Activated naive CD4-positive, alpha-beta T cell treated with anti-CD3 and anti-CD28 coated beads, Interleukin-2, amount 50 U/mL, for 16 hours (primary cell): ENCODE results near the gene FHOD1.

Experiments
- DNase-seq: peaks from one replicate; pipeline ENCODE4 v3.0.0-alpha.2; 2020

Gene FHOD1

GRCh38 chr16:67277294-67277998 lies 30.2 kb upstream of the FHOD1 start:
- DNase-seq: no peak

- DNase-seq: no peak
Observed at GRCh38 chr16:67275321-67275720, 28.0 kb upstream of the FHOD1 start.

DNA sequence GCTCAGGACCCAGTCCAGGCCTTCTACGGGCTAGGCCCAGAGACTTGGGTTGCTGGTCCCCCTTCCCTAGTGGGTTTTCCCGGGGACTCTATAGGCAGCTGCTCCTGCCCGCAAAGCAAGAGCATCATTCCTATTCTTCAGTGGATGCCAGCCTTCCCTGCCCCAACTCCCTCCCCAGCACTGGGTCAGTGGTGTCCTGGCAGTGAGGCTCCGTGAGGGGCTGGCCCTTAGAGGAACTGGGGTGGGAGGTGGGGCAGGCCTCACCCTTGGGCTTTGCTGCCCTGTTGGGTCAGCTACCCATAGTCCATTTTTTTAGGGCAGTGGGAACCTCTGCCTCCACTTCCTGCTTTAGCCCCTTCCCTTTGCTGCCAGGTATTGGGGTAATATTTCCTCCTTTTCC lies 24.2 kb upstream of the FHOD1 start:
- no peak for DNase-seq

DNA sequence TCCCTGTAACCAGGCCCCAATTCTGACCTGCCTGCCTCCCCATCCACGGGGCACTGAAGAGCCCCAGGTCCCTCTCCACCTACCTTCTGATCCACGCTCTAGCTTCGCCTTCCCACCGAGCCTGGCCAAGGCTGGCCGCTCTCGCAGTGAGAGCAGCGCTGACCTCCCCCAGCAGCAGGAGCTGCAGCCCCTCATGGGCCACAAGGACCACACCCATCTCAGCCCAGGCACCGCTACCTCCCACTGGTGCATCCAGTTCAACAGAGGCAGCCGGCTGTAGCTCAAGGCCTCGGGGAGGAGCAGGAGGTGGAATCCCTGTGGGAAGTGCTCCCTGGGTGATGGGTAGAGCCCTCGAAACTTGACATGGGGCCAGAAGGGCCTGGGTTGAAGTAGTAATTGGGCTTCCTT lies 23.7 kb upstream of the FHOD1 start:
- no peak for DNase-seq

GRCh38 chr16:67269766-67270165 lies 22.5 kb upstream of the FHOD1 start:
- DNase-seq: no peak

- no peak for DNase-seq
Observed at GRCh38 chr16:67268136-67268579, 20.9 kb upstream of the FHOD1 start.

DNA sequence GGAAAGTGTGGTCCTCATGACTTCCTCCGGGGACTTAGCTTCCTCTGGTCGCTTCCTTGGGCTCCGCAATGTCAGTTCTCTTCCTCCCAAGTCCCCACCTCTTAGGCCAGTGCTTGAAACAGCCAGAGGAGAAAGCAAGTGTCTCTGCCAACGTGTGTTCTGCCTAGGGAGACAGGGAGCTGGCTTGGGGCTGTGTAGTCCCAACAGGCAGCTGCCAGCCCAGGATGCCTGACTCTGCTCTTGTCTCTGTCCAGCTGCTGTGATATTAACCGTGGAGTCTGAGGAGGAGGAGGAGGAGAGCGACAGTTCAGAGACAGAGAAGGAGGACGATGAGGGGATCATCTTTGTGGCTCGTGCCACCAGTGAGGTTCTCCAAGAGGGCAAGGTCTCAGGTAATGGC lies 18.6 kb upstream of the FHOD1 start:
- peak; percentile 7 for DNase-seq

DNA sequence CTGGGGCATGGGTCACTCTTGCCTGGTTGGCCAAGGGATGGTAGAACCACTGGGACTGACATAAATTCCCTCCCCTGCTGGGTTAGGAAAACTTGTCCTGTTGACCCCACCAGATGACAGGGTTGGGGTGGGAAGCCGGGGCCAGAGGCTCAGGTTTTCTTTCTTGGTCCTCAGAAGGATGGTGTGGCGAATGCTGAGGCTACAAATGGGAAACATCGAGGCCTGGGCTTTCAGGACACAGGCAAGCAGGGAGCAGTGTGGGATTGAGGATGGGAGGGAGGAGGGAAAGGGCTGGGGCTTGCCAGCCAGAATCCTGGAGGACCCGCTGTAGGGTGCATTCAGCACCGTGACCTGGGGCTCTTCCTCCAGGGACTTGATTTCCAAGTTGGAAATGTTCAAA lies 17.6 kb upstream of the FHOD1 start:
- no peak for DNase-seq

DNA sequence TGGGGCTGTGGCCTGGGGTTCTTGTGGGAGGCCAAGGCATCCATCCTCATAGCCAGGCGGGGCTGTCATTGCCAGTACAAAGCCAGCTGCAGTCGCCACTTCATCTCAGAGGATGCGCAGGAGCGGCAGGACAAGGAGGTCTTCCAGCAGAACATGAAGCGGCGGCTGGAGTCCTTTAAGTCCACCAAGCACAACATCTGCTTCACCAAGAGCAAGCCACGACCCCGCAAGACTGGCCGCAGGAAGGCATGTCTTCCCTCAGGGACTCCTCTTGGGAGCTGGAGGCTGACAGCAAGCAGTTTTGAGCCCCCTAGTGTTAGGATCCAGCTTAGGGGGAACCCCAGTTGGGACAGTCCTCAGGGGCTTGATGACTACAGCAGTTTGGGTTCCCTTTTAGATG lies 17.0 kb upstream of the FHOD1 start:
- DNase-seq: no peak

DNA sequence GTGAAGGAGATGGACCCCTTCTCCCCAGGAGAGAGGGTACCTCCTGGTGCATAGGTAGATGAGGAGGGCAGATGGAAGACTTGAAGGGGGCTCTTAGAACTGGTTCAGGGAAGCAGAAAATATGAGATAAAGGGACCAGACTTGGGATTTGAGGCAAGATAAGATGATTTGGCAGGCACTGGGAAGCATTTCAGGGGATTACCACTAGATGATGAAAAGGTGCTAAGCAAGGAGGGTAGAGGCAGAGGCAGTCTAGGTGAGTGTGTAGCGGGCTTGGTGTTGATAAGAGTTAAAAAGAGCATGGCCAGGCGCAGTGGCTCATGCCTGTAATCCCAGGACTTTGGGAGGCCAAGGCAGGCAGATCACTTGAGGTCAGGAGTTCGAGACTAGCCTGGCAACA lies 15.9 kb upstream of the FHOD1 start:
- DNase-seq: no peak

GRCh38 chr16:67260426-67261063 lies 13.3 kb upstream of the FHOD1 start:
- no peak for DNase-seq

GRCh38 chr16:67259705-67260104 lies 12.4 kb upstream of the FHOD1 start:
- DNase-seq: no peak

DNA sequence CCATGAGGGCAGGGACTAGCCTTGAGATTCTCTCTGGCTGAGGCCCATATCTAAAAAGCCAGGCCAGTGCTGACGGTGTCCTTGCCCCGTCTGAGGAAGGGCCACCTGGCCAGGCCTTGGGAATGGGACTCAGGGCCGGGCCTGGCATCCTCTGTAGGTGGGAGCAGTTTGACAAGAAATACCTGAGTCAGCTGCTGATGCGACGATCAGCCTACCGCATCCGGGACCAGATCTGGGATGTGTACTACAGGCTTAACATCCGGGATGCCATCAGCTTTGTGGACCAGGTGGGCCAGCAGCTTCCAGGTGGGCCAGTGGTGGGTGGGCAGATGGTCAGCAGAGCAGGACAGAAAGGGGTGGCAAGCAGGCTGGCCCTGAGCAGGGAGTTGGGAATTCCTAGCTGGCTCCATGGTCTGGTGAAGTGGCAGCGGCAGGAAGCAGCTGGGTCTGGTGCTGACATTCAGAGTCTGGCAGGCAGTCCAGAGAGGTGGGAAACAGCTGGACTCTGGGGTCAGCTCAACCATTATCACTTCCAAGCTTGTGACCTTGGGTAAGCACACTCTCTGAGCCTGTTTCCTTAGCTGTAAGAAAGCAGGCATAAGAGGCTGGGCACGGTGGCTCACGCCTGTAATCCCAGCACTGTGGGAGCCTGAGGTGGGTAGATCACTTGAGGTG lies 11.0 kb upstream of the FHOD1 start:
- no peak for DNase-seq

- DNase-seq: no peak
Observed at GRCh38 chr16:67257486-67258160, 10.3 kb upstream of the FHOD1 start.

DNA sequence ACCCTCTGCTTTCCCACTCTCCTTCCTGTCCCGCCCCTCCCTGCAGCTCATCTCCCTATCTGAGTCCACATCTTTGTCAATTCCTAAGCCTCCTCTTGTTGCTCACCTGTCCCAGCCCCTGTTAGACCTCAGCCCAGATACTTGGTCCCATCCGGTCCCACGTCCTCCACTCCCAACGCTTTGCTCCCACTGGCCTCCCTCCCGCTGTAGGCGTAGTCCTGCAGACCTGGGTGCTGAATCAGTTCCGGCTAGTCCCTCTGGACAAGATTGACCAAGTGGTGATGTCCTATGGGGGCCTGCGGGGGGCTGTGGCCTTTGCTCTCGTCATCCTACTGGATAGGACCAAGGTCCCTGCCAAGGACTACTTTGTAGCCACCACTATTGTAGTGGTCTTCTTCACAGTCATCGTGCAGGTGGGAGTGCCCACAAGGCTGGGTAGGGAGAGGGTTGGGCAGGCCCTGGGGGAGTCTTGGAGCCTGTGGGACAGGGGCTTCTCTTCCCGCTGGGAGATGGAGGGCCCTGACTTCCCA lies 9.5 kb upstream of the FHOD1 start:
- DNase-seq: no peak

- no peak for DNase-seq
Observed at GRCh38 chr16:67255553-67256221, 8.4 kb upstream of the FHOD1 start.

DNA sequence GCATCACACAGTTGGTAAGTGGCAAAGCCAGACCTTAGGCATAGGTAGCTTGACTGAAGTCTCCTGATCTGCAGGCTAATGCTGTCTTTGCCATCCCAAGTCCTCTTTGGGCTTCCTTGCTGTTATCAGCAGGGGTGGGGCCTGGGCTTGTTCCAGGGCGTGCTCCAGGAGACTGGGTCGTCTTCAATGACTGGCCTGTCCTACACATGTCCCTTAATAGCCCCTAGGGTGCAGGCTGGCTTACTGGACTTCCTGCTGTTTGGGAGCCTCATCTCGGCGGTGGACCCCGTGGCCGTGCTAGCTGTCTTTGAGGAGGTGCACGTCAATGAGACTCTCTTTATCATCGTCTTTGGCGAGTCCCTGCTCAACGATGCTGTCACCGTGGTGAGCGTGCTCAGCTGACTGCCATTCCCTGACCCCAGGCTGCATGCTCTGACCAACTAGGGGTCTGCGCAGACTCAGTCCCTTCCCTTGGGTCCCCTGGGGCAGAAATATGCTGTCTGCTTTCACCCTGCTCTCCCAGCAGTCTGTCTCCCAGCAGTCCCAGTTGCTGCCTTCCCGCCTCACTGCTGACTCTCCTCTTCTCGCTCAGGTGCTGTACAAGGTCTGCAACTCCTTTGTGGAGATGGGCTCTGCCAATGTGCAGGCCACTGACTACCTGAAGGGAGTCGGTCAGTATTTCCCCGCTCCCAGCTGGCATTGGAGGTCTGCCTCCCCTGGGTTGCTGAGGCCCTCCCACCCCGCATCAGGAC lies 7.7 kb upstream of the FHOD1 start:
- no peak for DNase-seq

GRCh38 chr16:67252609-67253497 lies 5.6 kb upstream of the FHOD1 start:
- DNase-seq: no peak

GRCh38 chr16:67250045-67250327 lies 2.7 kb upstream of the FHOD1 start:
- no peak for DNase-seq

DNA sequence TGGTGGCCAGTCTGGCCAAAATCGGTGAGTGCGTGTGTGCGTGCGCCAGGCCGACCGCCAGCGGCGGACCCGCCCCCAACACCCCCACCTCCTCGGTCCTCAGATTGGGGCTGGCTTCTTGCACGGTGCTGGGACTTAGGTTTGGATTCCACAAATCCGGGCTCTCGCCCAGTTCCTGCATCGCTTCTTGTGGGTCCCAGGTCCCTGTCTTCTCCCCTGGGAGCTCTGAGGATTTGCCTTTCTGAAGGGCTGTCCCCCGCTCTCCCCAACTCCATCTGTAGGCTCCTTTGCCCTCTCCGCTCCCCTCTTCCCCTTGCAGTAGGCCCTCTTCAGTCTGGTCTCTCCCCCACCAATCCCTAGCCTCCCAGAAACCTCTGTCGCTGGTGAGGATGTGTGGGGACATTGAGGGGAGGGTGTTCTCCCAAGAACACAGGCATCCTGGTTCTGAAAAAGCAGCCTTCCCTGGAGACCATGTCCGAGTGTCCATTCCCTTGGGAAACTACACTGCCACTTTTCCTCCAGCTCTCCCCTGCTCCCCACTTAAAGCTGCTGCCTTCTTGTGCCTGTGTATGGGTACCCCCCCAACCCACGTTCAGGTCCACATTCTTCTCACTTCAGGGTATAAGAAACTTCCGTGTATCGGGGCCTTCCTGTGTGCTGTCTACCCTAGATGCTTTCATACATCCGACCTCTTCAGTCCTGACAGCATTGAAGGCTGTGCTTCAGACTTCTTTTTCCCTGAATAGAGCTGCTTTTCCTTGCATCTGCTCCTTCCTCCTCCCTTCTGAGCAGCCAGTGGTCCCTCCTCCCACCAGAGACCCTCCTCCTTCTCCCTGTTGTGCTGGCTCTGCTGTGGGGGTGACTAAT lies 2.1 kb upstream of the FHOD1 start:
- DNase-seq: no peak
